Transverse colon (tissue), 4 donors: ENCODE measurements around the gene CDC5L. TPM values are rescaled to one million over a fixed set of nuclear protein-coding genes. Genes with fewer than 3 reads are reported as not detected.

Source experiments
- DNase-seq: peaks from one replicate; pipeline ENCODE4 v3.0.0-alpha.2; 2019
- H3K27ac ChIP-seq, 4 donors: fragments of 200-600 bp; sonication (generic); 2 replicates each; pipeline ENCODE4 v1.5.1; 2016 to 2018; ENCODE audit warnings: inconsistent platforms in 4 of 4
- H3K27me3 ChIP-seq: fragments of 200-600 bp; sonication (generic); 2 replicates; pipeline ENCODE4 v1.5.1; 2017; ENCODE audit warnings: inconsistent platforms
- H3K36me3 ChIP-seq, 4 donors: fragments of 200-600 bp; sonication (generic); 2 replicates each; pipeline ENCODE4 v1.5.1; 2017 to 2019; ENCODE audit warnings: inconsistent platforms in 4 of 4
- H3K4me1 ChIP-seq, 4 donors: fragments of 200-600 bp; sonication (generic); 2 replicates each; pipeline ENCODE4 v1.5.1; 2017 to 2020; ENCODE audit warnings: inconsistent platforms in 4 of 4
- H3K4me3 ChIP-seq, 4 donors: fragments of 200-600 bp; sonication (generic); 1 replicate in 1 of 4; 2 replicates in 3 of 4; pipeline versions ENCODE4 v1.5.1 to v1.6.1; 2017 to 2019; ENCODE audit warnings: inconsistent platforms in 4 of 4
- H3K9me3 ChIP-seq, 2 donors: fragments of 200-600 bp; sonication (generic); 2 replicates each; pipeline ENCODE4 v1.5.1; 2017 to 2019; ENCODE audit warnings: inconsistent platforms in 2 of 2
- EP300 ChIP-seq: sonication (generic); formaldehyde crosslinking; IDR thresholded peaks from one replicate; pipeline ENCODE4 v1.6.1; 2017; ENCODE audit warnings: antibody characterized with exemption, low read depth
- POLR2A ChIP-seq: fragments of 450-650 bp; IDR thresholded peaks from one replicate; pipeline ENCODE4 v1.6.1; 2016; ENCODE audit warnings: antibody characterized with exemption, mild to moderate bottlenecking, moderate library complexity
- POLR2AphosphoS5 ChIP-seq, 3 donors: sonication (generic); formaldehyde crosslinking; IDR thresholded peaks; one replicate each; pipeline ENCODE4 v1.6.1; 2016; ENCODE audit warnings: antibody characterized with exemption in 3 of 3
- WGBS, 2 donors: methylation state at CpG; one replicate each; pipeline ENCODE4 v1.1.5; 2018; ENCODE audit warnings: low coverage in 1 of 2; 5-methylcytosine and 5-hydroxymethylcytosine counted together
- in situ Hi-C, 4 donors: fragments of 200-750 bp; cut with MboI; loops; one replicate each; pipeline versions ENCODE4 v1.15.0 to v1.15.1; 2017; ENCODE audit warnings: low sequenced_read_pairs in 3 of 4, low pct_ligation_motif_present in 1 of 4, low pct_unique_long_range_greater_than_20kb in 1 of 4
- intact Hi-C: fragments of 100-400 bp; cut with DNase I; formaldehyde crosslinking; loops from one replicate; pipeline ENCODE4 v1.15.1; 2023; ENCODE audit warnings: low total_unique reads
- total RNA-seq, 4 donors: library from RNA; depleted of rRNA; stranded (reverse); fragments of >200 nt; gene quantifications; one replicate each; pipeline ENCODE4 v1.1.0, GENCODE V29; 2016
- TF ChIP-seq, protein P1 (sequence below), 5 experiments: fragments of 200-600 bp in 3 of 5; fragments of 450-650 bp in 2 of 5; sonication (generic) in 3 of 5; IDR thresholded peaks; 1 replicate in 2 of 5; 2 replicates in 3 of 5; pipeline ENCODE4 v1.5.1; 2016 to 2017; ENCODE audit warnings: antibody characterized with exemption in 5 of 5, inconsistent platforms in 3 of 5, mild to moderate bottlenecking in 2 of 5, moderate library complexity in 1 of 5

Gene CDC5L
- total RNA-seq, 4 donors from 2014 or later: 8.2 to 49.6 (median 15.2) TPM

DNA sequence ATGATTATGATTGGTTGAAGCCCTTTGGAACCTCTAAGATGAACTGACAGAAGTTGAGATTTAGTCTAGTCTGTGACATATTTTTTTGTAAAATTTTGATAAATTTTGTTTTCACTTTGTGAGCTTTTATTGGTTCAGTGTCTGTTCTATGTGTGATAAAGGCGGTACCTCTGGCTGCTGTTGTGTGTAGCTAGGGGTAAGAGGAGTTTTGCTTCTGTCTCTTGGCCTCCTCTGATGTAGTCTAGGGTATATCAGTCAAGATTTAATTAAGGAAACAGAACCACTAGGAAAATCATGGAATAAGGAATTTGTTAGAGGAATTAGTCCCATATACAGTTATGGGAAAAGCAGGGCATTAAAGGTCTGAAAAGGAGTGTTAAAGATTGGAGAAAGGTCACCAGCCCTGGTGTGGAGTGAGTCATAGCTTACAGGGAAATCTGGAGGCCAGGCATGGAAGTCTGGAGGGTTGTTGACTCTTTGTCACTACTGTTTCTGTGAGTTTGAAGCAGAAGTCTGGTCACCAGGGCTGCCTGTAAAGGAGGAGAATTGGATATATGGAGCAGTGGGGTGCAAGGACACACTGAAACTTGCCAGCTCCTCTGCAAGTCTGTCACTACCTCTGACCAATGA, 28.5 kb downstream of the CDC5L start:
- Histone ChIP-seq H3K9me3 (no peaks in the 10 kb centered on the region), H3K36me3 (peaks cover 0 to 37% (median 8%) of the 10 kb centered on the region in 4 donors), H3K4me3 (no peak overlapping the region), H3K27ac (peak overlapping the region in 1 of 4 donors; percentile 9), H3K4me1 (peaks cover 5 to 16% (median 10%) of the 10 kb centered on the region in 4 donors), H3K27me3 (no peaks in the 10 kb centered on the region)
- TF ChIP-seq POLR2AphosphoS5 (IDR thresholded peaks at IDR 0.05) (no peak), EP300 (no peak), POLR2A (no peak)
- TF ChIP-seq, protein P1, sequence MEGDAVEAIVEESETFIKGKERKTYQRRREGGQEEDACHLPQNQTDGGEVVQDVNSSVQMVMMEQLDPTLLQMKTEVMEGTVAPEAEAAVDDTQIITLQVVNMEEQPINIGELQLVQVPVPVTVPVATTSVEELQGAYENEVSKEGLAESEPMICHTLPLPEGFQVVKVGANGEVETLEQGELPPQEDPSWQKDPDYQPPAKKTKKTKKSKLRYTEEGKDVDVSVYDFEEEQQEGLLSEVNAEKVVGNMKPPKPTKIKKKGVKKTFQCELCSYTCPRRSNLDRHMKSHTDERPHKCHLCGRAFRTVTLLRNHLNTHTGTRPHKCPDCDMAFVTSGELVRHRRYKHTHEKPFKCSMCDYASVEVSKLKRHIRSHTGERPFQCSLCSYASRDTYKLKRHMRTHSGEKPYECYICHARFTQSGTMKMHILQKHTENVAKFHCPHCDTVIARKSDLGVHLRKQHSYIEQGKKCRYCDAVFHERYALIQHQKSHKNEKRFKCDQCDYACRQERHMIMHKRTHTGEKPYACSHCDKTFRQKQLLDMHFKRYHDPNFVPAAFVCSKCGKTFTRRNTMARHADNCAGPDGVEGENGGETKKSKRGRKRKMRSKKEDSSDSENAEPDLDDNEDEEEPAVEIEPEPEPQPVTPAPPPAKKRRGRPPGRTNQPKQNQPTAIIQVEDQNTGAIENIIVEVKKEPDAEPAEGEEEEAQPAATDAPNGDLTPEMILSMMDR (IDR thresholded peaks at IDR 0.05): no peak
- in situ Hi-C loops: no loop called here
- intact Hi-C loops: no loop called here
- DNase-seq: no peak
- WGBS, 2 donors: 90 to 100% methylated on average over 1 of the region's 1 CpG

DNA sequence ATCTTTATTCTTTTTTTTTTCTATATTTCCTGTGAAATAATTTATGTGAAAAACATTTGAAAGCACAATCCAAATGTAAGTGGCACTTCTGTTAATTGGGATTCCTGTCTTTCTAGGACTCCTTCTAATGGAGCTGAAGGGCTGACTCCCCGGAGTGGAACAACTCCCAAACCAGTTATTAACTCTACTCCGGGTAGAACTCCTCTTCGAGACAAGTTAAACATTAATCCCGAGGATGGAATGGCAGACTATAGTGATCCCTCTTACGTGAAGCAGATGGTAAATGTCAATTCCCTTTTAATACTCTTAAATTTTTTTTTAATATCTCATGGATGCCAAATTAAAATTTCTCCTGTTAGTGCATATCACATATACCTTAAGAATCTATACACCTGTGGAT, 35.0 kb downstream of the CDC5L start:
- no peaks in the 10 kb centered on the region for H3K4me1 ChIP-seq
- 53 to 64% methylated on average over 5 of the region's 5 CpGs for WGBS, 2 donors
- peaks cover 0 to 66% (median 28%) of the 10 kb centered on the region in 4 donors for H3K36me3 ChIP-seq
- H3K9me3 ChIP-seq: no peaks in the 10 kb centered on the region
- DNase-seq: no peak
- H3K4me3 ChIP-seq: no peak overlapping the region
- no peak overlapping the region for H3K27ac ChIP-seq
- no peak for TF ChIP-seq POLR2AphosphoS5 (IDR thresholded peaks at IDR 0.05)
- TF ChIP-seq POLR2A: no peak
- TF ChIP-seq EP300: no peak
- TF ChIP-seq, protein P1 (IDR thresholded peaks at IDR 0.05): no peak
- H3K27me3 ChIP-seq: no peaks in the 10 kb centered on the region
- intact Hi-C loops (no loop called here), in situ Hi-C loops (no loop called here)

DNA sequence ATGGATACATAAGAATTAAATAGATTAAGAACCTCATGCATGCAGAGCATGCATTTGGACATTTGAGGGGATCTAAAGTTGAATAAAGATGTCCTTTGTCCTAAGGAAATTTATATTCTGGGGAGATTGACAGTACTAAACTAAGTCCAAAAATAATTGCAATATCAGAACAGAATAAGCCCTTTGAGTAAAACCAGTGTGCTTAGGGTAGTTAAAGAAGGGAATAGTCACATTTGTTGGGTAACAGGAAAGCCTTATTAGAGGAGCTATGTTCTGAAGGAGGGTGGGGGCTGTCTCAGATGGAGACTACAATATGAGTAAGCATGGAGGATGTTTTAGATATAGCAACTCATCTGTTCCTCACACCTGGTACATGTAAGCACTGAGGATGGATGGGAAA, 35.8 kb downstream of the CDC5L start:
- DNase-seq: no peak
- H3K9me3 ChIP-seq: no peaks in the 10 kb centered on the region
- H3K4me3 ChIP-seq: no peak overlapping the region
- in situ Hi-C loops (no loop called here), intact Hi-C loops (no loop called here)
- TF ChIP-seq POLR2A (no peak), EP300 (no peak), POLR2AphosphoS5 (IDR thresholded peaks at IDR 0.05) (no peak)
- TF ChIP-seq, protein P1 (IDR thresholded peaks at IDR 0.05): no peak
- no peaks in the 10 kb centered on the region for H3K27me3 ChIP-seq
- peaks cover 0 to 70% (median 28%) of the 10 kb centered on the region in 4 donors for H3K36me3 ChIP-seq
- H3K4me1 ChIP-seq: no peaks in the 10 kb centered on the region
- no peak overlapping the region for H3K27ac ChIP-seq

DNA sequence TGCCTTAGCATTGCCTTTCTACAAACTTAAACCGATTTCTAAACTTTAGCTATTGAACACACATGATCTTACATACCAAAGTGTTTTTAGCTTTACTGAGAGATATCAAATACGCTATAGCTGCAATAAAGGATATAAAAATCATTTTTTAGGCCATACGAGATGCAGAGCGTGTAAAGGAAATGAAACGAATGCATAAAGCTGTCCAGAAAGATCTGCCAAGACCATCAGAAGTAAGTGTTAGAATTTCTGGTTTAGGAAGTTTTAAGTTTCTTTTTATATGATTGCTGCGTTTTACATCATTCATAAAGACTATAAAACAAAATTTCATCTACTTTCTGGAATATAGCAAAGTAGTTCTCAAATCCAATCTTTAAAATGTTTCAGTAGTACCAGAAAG, 38.4 kb downstream of the CDC5L start:
- Histone ChIP-seq H3K9me3 (no peaks in the 10 kb centered on the region), H3K27ac (no peak overlapping the region), H3K4me1 (peaks cover 0 to 11% (median 1%) of the 10 kb centered on the region in 4 donors), H3K36me3 (peaks cover 0 to 58% (median 24%) of the 10 kb centered on the region in 4 donors), H3K4me3 (no peak overlapping the region), H3K27me3 (no peaks in the 10 kb centered on the region)
- TF ChIP-seq POLR2A (no peak), POLR2AphosphoS5 (IDR thresholded peaks at IDR 0.05) (no peak), EP300 (no peak)
- in situ Hi-C loops (no loop called here), intact Hi-C loops (no loop called here)
- 93% methylated on average over 6 of the region's 6 CpGs for WGBS, 2 donors
- DNase-seq: no peak

DNA sequence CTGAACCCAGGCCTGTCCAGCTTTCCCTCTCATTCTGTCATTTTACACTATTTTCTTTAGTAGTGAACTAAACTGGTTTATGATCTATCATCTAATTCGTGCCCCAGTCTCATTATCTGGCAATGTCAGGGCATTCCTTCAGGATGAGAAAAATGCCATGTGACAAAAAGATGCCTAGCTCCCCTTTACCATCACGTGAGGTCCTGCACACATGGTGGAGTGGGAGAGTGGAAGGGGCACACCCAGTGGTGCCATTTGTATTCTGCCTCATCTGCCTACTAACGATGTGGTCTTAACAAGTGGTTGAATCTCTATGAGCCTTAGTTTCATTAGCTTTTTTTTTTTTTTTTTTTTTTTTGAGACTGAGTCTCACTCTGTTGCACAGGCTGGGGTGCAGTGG, 41.2 kb downstream of the CDC5L start:
- in situ Hi-C loops: no loop called here
- peaks cover 6 to 38% (median 24%) of the 10 kb centered on the region in 4 donors for H3K4me1 ChIP-seq
- intact Hi-C loops: no loop called here
- H3K4me3 ChIP-seq: no peak overlapping the region
- no peaks in the 10 kb centered on the region for H3K9me3 ChIP-seq
- no peak for DNase-seq
- WGBS, 2 donors: 78% methylated on average over 2 to 3 of the region's 3 CpGs
- no peaks in the 10 kb centered on the region for H3K27me3 ChIP-seq
- H3K27ac ChIP-seq: no peak overlapping the region
- TF ChIP-seq EP300 (no peak), POLR2AphosphoS5 (IDR thresholded peaks at IDR 0.05) (no peak), POLR2A (no peak)
- H3K36me3 ChIP-seq: peaks cover 0 to 45% (median 16%) of the 10 kb centered on the region in 4 donors
